ENCODE results near the gene C14orf39. TPM values are rescaled to one million over a fixed set of nuclear protein-coding genes. Genes with fewer than 3 reads are reported as not detected.

C14orf39 gene
- total and polyA plus RNA-seq, 4 donors: not detected

GRCh38 chr14:60488175-60488574, 2.3 kb upstream of the C14orf39 start:
- Histone ChIP-seq H3K27ac (ENCODE audit: low read depth in 1 of 2, low read length in 2 of 2) (no peak overlapping the region), H3K27me3 (ENCODE audit: control insufficient read depth in 4 of 4, insufficient read depth in 4 of 4, low read length in 3 of 4) (peaks cover 0 to 22% (median 5%) of the 10 kb centered on the region in 4 donors), H3K9me3 (ENCODE audit: control insufficient read depth in 4 of 4, low read length in 3 of 4) (peaks cover 0 to 1% (median 0%) of the 10 kb centered on the region in 4 donors), H3K9ac (ENCODE audit: low read depth in 1 of 2, low read length in 2 of 2) (no peak overlapping the region), H3K4me1 (ENCODE audit: control insufficient read depth in 4 of 4, insufficient read depth in 4 of 4, low read length in 3 of 4) (peaks cover 0 to 7% (median 0%) of the 10 kb centered on the region in 4 donors), H3K4me3 (ENCODE audit: low read depth in 1 of 3, low read length in 3 of 3) (no peak overlapping the region), H3K36me3 (ENCODE audit: control insufficient read depth in 4 of 4, insufficient read depth in 3 of 4, low read depth in 1 of 4, low read length in 3 of 4) (no peaks in the 10 kb centered on the region)
- no peak for DNase-seq (ENCODE audit: low spot score)
- TF ChIP-seq NR2F2 (IDR thresholded peaks at IDR 0.05): no peak
- peak; percentile 7 for TF ChIP-seq CTCF (IDR thresholded peaks at IDR 0.05; ENCODE audit: low read depth, low read length, missing input control)
- no peak for TF ChIP-seq HNF4G (IDR thresholded peaks at IDR 0.05)
- TF ChIP-seq RAD21 (IDR thresholded peaks at IDR 0.05): peak; percentile 41 to 51
- TF ChIP-seq RXRA (IDR thresholded peaks at IDR 0.05): no peak

GRCh38 chr14:60487211-60487610, 1.3 kb upstream of the C14orf39 start:
- WGBS: 24% methylated on average over 2 of the region's 2 CpGs
- H3K9ac ChIP-seq (ENCODE audit: low read depth in 1 of 2, low read length in 2 of 2): no peak overlapping the region
- H3K27me3 ChIP-seq (ENCODE audit: control insufficient read depth in 4 of 4, insufficient read depth in 4 of 4, low read length in 3 of 4): peaks cover 0 to 22% (median 8%) of the 10 kb centered on the region in 4 donors
- no peak for TF ChIP-seq CTCF (IDR thresholded peaks at IDR 0.05; ENCODE audit: low read depth, low read length, missing input control)
- TF ChIP-seq JUND (IDR thresholded peaks at IDR 0.05): no peak
- no peak for TF ChIP-seq TAF1 (conservative IDR thresholded peaks at IDR 0.05)
- no peak for TF ChIP-seq RXRA (IDR thresholded peaks at IDR 0.05)
- no peak for TF ChIP-seq FOXA1 (IDR thresholded peaks at IDR 0.05)
- TF ChIP-seq YY1 (IDR thresholded peaks at IDR 0.05): no peak
- TF ChIP-seq ZBTB33 (IDR thresholded peaks at IDR 0.05): no peak
- no peak for TF ChIP-seq GABPA (IDR thresholded peaks at IDR 0.05 in 1 of 2, conservative IDR thresholded peaks at IDR 0.05 in 1 of 2)
- no peak overlapping the region for H3K27ac ChIP-seq (ENCODE audit: low read depth in 1 of 2, low read length in 2 of 2)
- no peak for DNase-seq (ENCODE audit: low spot score)
- no peak overlapping the region for H3K4me3 ChIP-seq (ENCODE audit: low read depth in 1 of 3, low read length in 3 of 3)
- H3K4me1 ChIP-seq (ENCODE audit: control insufficient read depth in 4 of 4, insufficient read depth in 4 of 4, low read length in 3 of 4): peaks cover 0 to 7% (median 0%) of the 10 kb centered on the region in 4 donors
- H3K36me3 ChIP-seq (ENCODE audit: control insufficient read depth in 4 of 4, insufficient read depth in 3 of 4, low read depth in 1 of 4, low read length in 3 of 4): no peaks in the 10 kb centered on the region
- peaks cover 0 to 1% (median 0%) of the 10 kb centered on the region in 4 donors for H3K9me3 ChIP-seq (ENCODE audit: control insufficient read depth in 4 of 4, low read length in 3 of 4)

- Histone ChIP-seq H3K9me3 (ENCODE audit: control insufficient read depth in 4 of 4, low read length in 3 of 4) (peaks cover 0 to 7% (median 1%) of the 10 kb centered on the region in 4 donors), H3K27me3 (ENCODE audit: control insufficient read depth in 4 of 4, insufficient read depth in 4 of 4, low read length in 3 of 4) (peaks cover 0 to 22% (median 8%) of the 10 kb centered on the region in 4 donors), H3K27ac (ENCODE audit: low read depth in 1 of 2, low read length in 2 of 2) (no peak overlapping the region), H3K36me3 (ENCODE audit: control insufficient read depth in 4 of 4, insufficient read depth in 3 of 4, low read depth in 1 of 4, low read length in 3 of 4) (no peaks in the 10 kb centered on the region), H3K4me3 (ENCODE audit: low read depth in 1 of 3, low read length in 3 of 3) (peak overlapping the region in 1 of 3 donors; percentile 28), H3K9ac (ENCODE audit: low read depth in 1 of 2, low read length in 2 of 2) (no peak overlapping the region), H3K4me1 (ENCODE audit: control insufficient read depth in 4 of 4, insufficient read depth in 4 of 4, low read length in 3 of 4) (peaks cover 0 to 7% (median 0%) of the 10 kb centered on the region in 4 donors)
- DNase-seq (ENCODE audit: low spot score): no peak
- 9% methylated on average over 25 of the region's 25 CpGs for WGBS
- TF ChIP-seq TAF1 (conservative IDR thresholded peaks at IDR 0.05) (no peak), CTCF (IDR thresholded peaks at IDR 0.05; ENCODE audit: low read depth, low read length, missing input control) (no peak), NR2F2 (IDR thresholded peaks at IDR 0.05) (no peak), HNF4G (IDR thresholded peaks at IDR 0.05) (no peak), FOXA1 (IDR thresholded peaks at IDR 0.05) (no peak), ZBTB33 (IDR thresholded peaks at IDR 0.05) (no peak), EGR1 (IDR thresholded peaks at IDR 0.05; ENCODE audit: low read depth in 2 of 2) (no peak), HNF4A (conservative IDR thresholded peaks at IDR 0.05) (no peak)
Measured at GRCh38 chr14:60485057-60485597, 736 bp downstream of the C14orf39 start.

All from liver (tissue), 9 donors.